Mesodermal cell (in vitro differentiated cells): ENCODE data around the gene POU2AF1.
"Not testable (repeated sequence)": the region's sequence is repeated elsewhere in the genome, so short reads cannot be mapped to it uniquely, and the experiment has no call there.

Experiments
- H3K27ac ChIP-seq: 2 replicates; pipeline ENCODE4 v1.7.0; 2013; ENCODE audit warnings: mild to moderate bottlenecking, low read depth, low read length, moderate library complexity; ENCODE audit not compliant: severe bottlenecking
- H3K36me3 ChIP-seq: 2 replicates; pipeline ENCODE4 v1.7.1; 2013; ENCODE audit warnings: mild to moderate bottlenecking, low read length, moderate library complexity; ENCODE audit not compliant: control insufficient read depth, insufficient read depth
- H3K4me1 ChIP-seq: one replicate; pipeline ENCODE4 v1.7.1; 2013; ENCODE audit warnings: mild to moderate bottlenecking, low read length; ENCODE audit not compliant: insufficient read depth, control insufficient read depth, poor library complexity, severe bottlenecking
- H3K4me3 ChIP-seq: 2 replicates; pipeline ENCODE4 v1.7.0; 2013; ENCODE audit warnings: low read length, control low read depth, mild to moderate bottlenecking; ENCODE audit not compliant: insufficient read depth, poor library complexity, severe bottlenecking; ENCODE audit errors: extremely low read depth
- H3K9me3 ChIP-seq: 2 replicates; pipeline ENCODE4 v1.7.1; 2013; ENCODE audit warnings: mild to moderate bottlenecking, low read length, moderate library complexity; ENCODE audit not compliant: control insufficient read depth
- WGBS, 2 experiments: methylation state at CpG; one replicate each; pipeline ENCODE4 v1.1.5; 2013; ENCODE audit warnings: missing lambda C conversion rate in 2 of 2; ENCODE audit not compliant: insufficient coverage in 2 of 2; 5-methylcytosine and 5-hydroxymethylcytosine counted together

POU2AF1 gene

GRCh38 chr11:111397034-111397433 is 18.0 kb upstream of the POU2AF1 start:
- no peaks in the 10 kb centered on the region for H3K4me1 ChIP-seq
- H3K27ac ChIP-seq = no peak overlapping the region
- WGBS, 2 experiments = 86 to 92% methylated on average over 2 of the region's 2 CpGs
- no peak overlapping the region for H3K4me3 ChIP-seq
- no peaks in the 10 kb centered on the region for H3K36me3 ChIP-seq
- no peaks in the 10 kb centered on the region for H3K9me3 ChIP-seq

GRCh38 chr11:111395749-111396148 is 16.7 kb upstream of the POU2AF1 start:
- 85 to 94% methylated on average over 2 to 6 of the region's 7 CpGs for WGBS, 2 experiments
- no peak overlapping the region for H3K27ac ChIP-seq
- H3K4me3 ChIP-seq = no peak overlapping the region
- H3K9me3 ChIP-seq = no peaks in the 10 kb centered on the region
- no peaks in the 10 kb centered on the region for H3K36me3 ChIP-seq
- H3K4me1 ChIP-seq = no peaks in the 10 kb centered on the region

- no peak overlapping the region for H3K4me3 ChIP-seq
- H3K4me1 ChIP-seq = no peaks in the 10 kb centered on the region
- no peak overlapping the region for H3K27ac ChIP-seq
- H3K9me3 ChIP-seq = no peaks in the 10 kb centered on the region
- H3K36me3 ChIP-seq = no peaks in the 10 kb centered on the region
- 66 to 84% methylated on average over 5 to 7 of the region's 7 CpGs for WGBS, 2 experiments
Measured at GRCh38 chr11:111395081-111395480, 16.0 kb upstream of the POU2AF1 start.

GRCh38 chr11:111394147-111394546 is 15.1 kb upstream of the POU2AF1 start:
- H3K36me3 ChIP-seq, H3K27ac ChIP-seq, H3K4me3 ChIP-seq, H3K9me3 ChIP-seq, H3K4me1 ChIP-seq: not testable (repeated sequence)
- 77 to 80% methylated on average over 4 of the region's 4 CpGs for WGBS, 2 experiments

- H3K9me3 ChIP-seq = no peaks in the 10 kb centered on the region
- H3K4me3 ChIP-seq = no peak overlapping the region
- no peak overlapping the region for H3K27ac ChIP-seq
- no peaks in the 10 kb centered on the region for H3K4me1 ChIP-seq
- H3K36me3 ChIP-seq = no peaks in the 10 kb centered on the region
Measured at GRCh38 chr11:111393585-111393984, 14.5 kb upstream of the POU2AF1 start.

- Histone ChIP-seq H3K9me3 (no peaks in the 10 kb centered on the region), H3K4me1 (no peaks in the 10 kb centered on the region), H3K4me3 (no peak overlapping the region), H3K36me3 (no peaks in the 10 kb centered on the region), H3K27ac (no peak overlapping the region)
- 85 to 95% methylated on average over 5 of the region's 5 CpGs for WGBS, 2 experiments
Measured at GRCh38 chr11:111393096-111393495, 14.0 kb upstream of the POU2AF1 start.

GRCh38 chr11:111392552-111392951 is 13.5 kb upstream of the POU2AF1 start:
- Histone ChIP-seq H3K9me3 (no peaks in the 10 kb centered on the region), H3K36me3 (no peaks in the 10 kb centered on the region), H3K4me3 (no peak overlapping the region), H3K27ac (no peak overlapping the region), H3K4me1 (no peaks in the 10 kb centered on the region)
- WGBS, 2 experiments = 83 to 94% methylated on average over 3 to 4 of the region's 4 CpGs

- Histone ChIP-seq H3K36me3 (no peaks in the 10 kb centered on the region), H3K27ac (no peak overlapping the region), H3K4me3 (no peak overlapping the region), H3K9me3 (no peaks in the 10 kb centered on the region), H3K4me1 (no peaks in the 10 kb centered on the region)
- WGBS, 2 experiments = 95 to 98% methylated on average over 9 to 12 of the region's 13 CpGs
Measured at GRCh38 chr11:111391328-111392124, 12.5 kb upstream of the POU2AF1 start.

- H3K4me1 ChIP-seq = no peaks in the 10 kb centered on the region
- H3K4me3 ChIP-seq = no peak overlapping the region
- WGBS, 2 experiments = 86 to 100% methylated on average over 1 of the region's 1 CpG
- no peaks in the 10 kb centered on the region for H3K9me3 ChIP-seq
- H3K27ac ChIP-seq = no peak overlapping the region
- H3K36me3 ChIP-seq = no peaks in the 10 kb centered on the region
Measured at GRCh38 chr11:111388842-111389241, 9.8 kb upstream of the POU2AF1 start.

- Histone ChIP-seq H3K9me3 (no peaks in the 10 kb centered on the region), H3K36me3 (no peaks in the 10 kb centered on the region), H3K4me1 (no peaks in the 10 kb centered on the region), H3K4me3 (no peak overlapping the region), H3K27ac (no peak overlapping the region)
- 93 to 97% methylated on average over 4 of the region's 4 CpGs for WGBS, 2 experiments
Measured at GRCh38 chr11:111388420-111388819, 9.3 kb upstream of the POU2AF1 start.

- H3K27ac ChIP-seq = no peak overlapping the region
- no peaks in the 10 kb centered on the region for H3K4me1 ChIP-seq
- 94 to 95% methylated on average over 2 of the region's 2 CpGs for WGBS, 2 experiments
- no peaks in the 10 kb centered on the region for H3K36me3 ChIP-seq
- no peak overlapping the region for H3K4me3 ChIP-seq
- no peaks in the 10 kb centered on the region for H3K9me3 ChIP-seq
Measured at GRCh38 chr11:111387363-111387762, 8.3 kb upstream of the POU2AF1 start.
